ENCODE results near the gene PSMF1. TPM values are rescaled to one million over a fixed set of nuclear protein-coding genes. Genes with fewer than 3 reads are reported as not detected.

The PSMF1 gene
- total RNA-seq, 1 donor from 2014 or later = 129 TPM

GRCh38 chr20:1119524-1119923 lies 1.1 kb downstream of the PSMF1 start:
- Mint-ChIP-seq H3K4me3 (ENCODE audit: unreplicated experiment) (peak overlapping the region; percentile 93), H3K27ac (ENCODE audit: unreplicated experiment) (peak overlapping the region; percentile 78), H3K36me3 (ENCODE audit: unreplicated experiment) (peaks cover 14% of the 10 kb centered on the region), H3K9me3 (ENCODE audit: unreplicated experiment) (no peaks in the 10 kb centered on the region), H3K4me1 (ENCODE audit: unreplicated experiment) (peaks cover 68% of the 10 kb centered on the region), H3K27me3 (ENCODE audit: unreplicated experiment) (no peaks in the 10 kb centered on the region)
- no peak for DNase-seq (ENCODE audit: extremely low spot score, unreplicated experiment)
- TF ChIP-seq CTCF (IDR thresholded peaks at IDR 0.05) = no peak

GRCh38 chr20:1121429-1121828 lies 3.0 kb downstream of the PSMF1 start:
- Mint-ChIP-seq H3K27ac (ENCODE audit: unreplicated experiment) (peak overlapping the region; percentile 13), H3K4me3 (ENCODE audit: unreplicated experiment) (peak overlapping the region; percentile 48), H3K27me3 (ENCODE audit: unreplicated experiment) (no peaks in the 10 kb centered on the region), H3K4me1 (ENCODE audit: unreplicated experiment) (peaks cover 68% of the 10 kb centered on the region), H3K9me3 (ENCODE audit: unreplicated experiment) (no peaks in the 10 kb centered on the region), H3K36me3 (ENCODE audit: unreplicated experiment) (peaks cover 27% of the 10 kb centered on the region)
- TF ChIP-seq CTCF (IDR thresholded peaks at IDR 0.05) = no peak
- DNase-seq (ENCODE audit: extremely low spot score, unreplicated experiment) = no peak

GRCh38 chr20:1122388-1123315 lies 4.2 kb downstream of the PSMF1 start:
- TF ChIP-seq CTCF (IDR thresholded peaks at IDR 0.05) = no peak
- peaks cover 35% of the 10 kb centered on the region for H3K36me3 Mint-ChIP-seq (ENCODE audit: unreplicated experiment)
- no peaks in the 10 kb centered on the region for H3K9me3 Mint-ChIP-seq (ENCODE audit: unreplicated experiment)
- H3K27me3 Mint-ChIP-seq (ENCODE audit: unreplicated experiment) = no peaks in the 10 kb centered on the region
- H3K4me1 Mint-ChIP-seq (ENCODE audit: unreplicated experiment) = peaks cover 59% of the 10 kb centered on the region
- no peak overlapping the region for H3K4me3 Mint-ChIP-seq (ENCODE audit: unreplicated experiment)
- peak overlapping the region; percentile 65 for H3K27ac Mint-ChIP-seq (ENCODE audit: unreplicated experiment)
- DNase-seq (ENCODE audit: extremely low spot score, unreplicated experiment) = no peak

- H3K27me3 Mint-ChIP-seq (ENCODE audit: unreplicated experiment) = no peaks in the 10 kb centered on the region
- no peak for TF ChIP-seq CTCF (IDR thresholded peaks at IDR 0.05)
- H3K27ac Mint-ChIP-seq (ENCODE audit: unreplicated experiment) = peak overlapping the region; percentile 21
- peaks cover 41% of the 10 kb centered on the region for H3K36me3 Mint-ChIP-seq (ENCODE audit: unreplicated experiment)
- DNase-seq (ENCODE audit: extremely low spot score, unreplicated experiment) = no peak
- H3K4me1 Mint-ChIP-seq (ENCODE audit: unreplicated experiment) = peaks cover 49% of the 10 kb centered on the region
- H3K4me3 Mint-ChIP-seq (ENCODE audit: unreplicated experiment) = no peak overlapping the region
- no peaks in the 10 kb centered on the region for H3K9me3 Mint-ChIP-seq (ENCODE audit: unreplicated experiment)
Observed at GRCh38 chr20:1123666-1124065, 5.3 kb downstream of the PSMF1 start.

- Mint-ChIP-seq H3K36me3 (ENCODE audit: unreplicated experiment) (peaks cover 43% of the 10 kb centered on the region), H3K4me1 (ENCODE audit: unreplicated experiment) (peaks cover 42% of the 10 kb centered on the region), H3K9me3 (ENCODE audit: unreplicated experiment) (no peaks in the 10 kb centered on the region), H3K27ac (ENCODE audit: unreplicated experiment) (no peak overlapping the region), H3K27me3 (ENCODE audit: unreplicated experiment) (no peaks in the 10 kb centered on the region), H3K4me3 (ENCODE audit: unreplicated experiment) (no peak overlapping the region)
- no peak for DNase-seq (ENCODE audit: extremely low spot score, unreplicated experiment)
- no peak for TF ChIP-seq CTCF (IDR thresholded peaks at IDR 0.05)
Observed at GRCh38 chr20:1124421-1124820, 6.0 kb downstream of the PSMF1 start.
